Suprapubic skin (tissue), 4 donors: ENCODE data around the gene GAN. TPM values are rescaled to one million over a fixed set of nuclear protein-coding genes. Genes with fewer than 3 reads are reported as not detected.

Source experiments
- DNase-seq, 2 donors: peaks; one replicate each; pipeline ENCODE4 v3.0.0-alpha.2; 2019; ENCODE audit warnings: low spot score in 2 of 2
- H3K27ac ChIP-seq: fragments of 200-600 bp; sonication (generic); one replicate; pipeline ENCODE4 v1.5.1; 2019
- H3K27me3 ChIP-seq: fragments of 200-600 bp; sonication (generic); one replicate; pipeline ENCODE4 v1.5.1; 2019
- H3K36me3 ChIP-seq: fragments of 200-600 bp; sonication (generic); one replicate; pipeline ENCODE4 v1.5.1; 2019
- H3K4me1 ChIP-seq: fragments of 200-600 bp; sonication (generic); one replicate; pipeline ENCODE4 v1.5.1; 2019
- H3K4me3 ChIP-seq: fragments of 200-600 bp; sonication (generic); one replicate; pipeline ENCODE4 v1.5.1; 2019; ENCODE audit warnings: mild to moderate bottlenecking
- H3K9me3 ChIP-seq: fragments of 200-600 bp; sonication (generic); one replicate; pipeline ENCODE4 v1.5.1; 2019
- CTCF ChIP-seq, 2 donors: fragments of 200-600 bp in 1 of 2; fragments of 450-650 bp in 1 of 2; sonication (generic) in 1 of 2; IDR thresholded peaks; one replicate each; pipeline ENCODE4 v1.5.1; 2016 to 2019; ENCODE audit warnings: antibody characterized with exemption in 2 of 2, mild to moderate bottlenecking in 1 of 2, moderate library complexity in 1 of 2
- EP300 ChIP-seq: sonication (generic); formaldehyde crosslinking; IDR thresholded peaks from one replicate; pipeline ENCODE4 v1.6.1; 2017; ENCODE audit warnings: antibody characterized with exemption
- POLR2A ChIP-seq, 2 donors: fragments of 450-650 bp; IDR thresholded peaks; one replicate each; pipeline ENCODE4 v1.6.1; 2017; ENCODE audit warnings: antibody characterized with exemption in 2 of 2, mild to moderate bottlenecking in 2 of 2, moderate library complexity in 2 of 2
- POLR2AphosphoS5 ChIP-seq, 3 donors: sonication (generic); formaldehyde crosslinking; IDR thresholded peaks; one replicate each; pipeline ENCODE4 v1.6.1; 2017; ENCODE audit warnings: antibody characterized with exemption in 3 of 3
- WGBS: methylation state at CpG from one replicate; pipeline ENCODE4 v1.1.5; 2018; 5-methylcytosine and 5-hydroxymethylcytosine counted together
- total RNA-seq, 4 donors: library from RNA; depleted of rRNA; stranded (reverse); fragments of >200 nt; gene quantifications; one replicate each; pipeline ENCODE4 v1.1.0, GENCODE V29; 2016

Gene GAN
- total RNA-seq, 4 donors from 2014 or later = 74.3 to 168 (median 130) TPM

DNA sequence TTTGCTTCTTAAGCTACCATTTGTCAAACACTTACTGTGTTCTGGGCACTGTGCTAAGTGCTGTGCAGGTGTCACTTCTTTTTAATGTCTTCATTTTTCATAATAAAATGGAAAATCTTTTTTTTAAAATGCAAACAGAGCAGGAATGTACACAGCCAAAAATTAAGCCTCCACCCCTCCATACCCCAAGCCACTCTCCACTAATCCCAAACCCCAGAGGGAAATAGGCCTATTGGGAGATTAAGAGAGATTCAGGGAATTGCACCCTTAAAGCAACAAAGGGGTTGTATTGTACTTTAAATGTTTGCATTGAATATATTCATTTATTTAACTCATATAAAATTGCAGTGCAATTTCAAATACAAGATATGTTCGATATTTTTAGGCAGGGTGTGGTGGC, 28.6 kb upstream of the GAN start:
- no peak for DNase-seq
- 89% methylated on average over 1 of the region's 1 CpG for WGBS
- no peaks in the 10 kb centered on the region for H3K27me3 ChIP-seq
- no peaks in the 10 kb centered on the region for H3K36me3 ChIP-seq
- H3K4me3 ChIP-seq = no peak overlapping the region
- H3K4me1 ChIP-seq = no peaks in the 10 kb centered on the region
- no peak overlapping the region for H3K27ac ChIP-seq
- H3K9me3 ChIP-seq = no peaks in the 10 kb centered on the region
- no peak for TF ChIP-seq POLR2AphosphoS5 (IDR thresholded peaks at IDR 0.05)

DNA sequence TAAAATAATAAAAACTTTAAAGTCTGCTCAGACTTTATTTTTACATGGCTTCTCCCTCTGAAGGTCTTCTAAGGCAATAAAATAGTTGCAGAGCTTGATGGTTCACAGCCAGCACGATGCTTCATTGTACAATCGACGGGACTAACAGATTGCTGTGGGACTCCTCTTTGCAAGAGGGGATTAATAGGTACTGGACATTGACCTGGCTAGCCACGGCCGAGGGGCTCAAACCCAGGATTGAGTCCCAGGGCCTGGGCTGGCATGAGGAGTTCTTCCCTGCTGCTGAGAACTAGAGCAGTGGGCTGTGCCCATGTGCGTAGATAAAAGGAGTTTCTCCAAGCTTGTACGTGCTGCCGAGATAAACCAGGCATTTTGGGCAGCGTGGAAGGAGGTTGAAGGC, 23.6 kb upstream of the GAN start:
- no peaks in the 10 kb centered on the region for H3K36me3 ChIP-seq
- 92% methylated on average over 9 of the region's 9 CpGs for whole genome bisulfite sequencing
- H3K9me3 ChIP-seq = no peaks in the 10 kb centered on the region
- no peak for TF ChIP-seq POLR2AphosphoS5 (IDR thresholded peaks at IDR 0.05)
- no peak for TF ChIP-seq EP300
- no peak for TF ChIP-seq POLR2A (IDR thresholded peaks at IDR 0.05)
- no peak for TF ChIP-seq CTCF (IDR thresholded peaks at IDR 0.05)
- H3K27ac ChIP-seq = no peak overlapping the region
- H3K4me3 ChIP-seq = no peak overlapping the region
- no peak for DNase-seq
- no peaks in the 10 kb centered on the region for H3K4me1 ChIP-seq
- no peaks in the 10 kb centered on the region for H3K27me3 ChIP-seq

GRCh38 chr16:81292936-81293335, 21.8 kb upstream of the GAN start:
- Histone ChIP-seq H3K27me3 (no peaks in the 10 kb centered on the region), H3K9me3 (no peaks in the 10 kb centered on the region), H3K27ac (peak overlapping the region; percentile 7), H3K4me3 (no peak overlapping the region), H3K36me3 (no peaks in the 10 kb centered on the region), H3K4me1 (no peaks in the 10 kb centered on the region)
- DNase-seq = no peak
- WGBS = 87% methylated on average over 5 of the region's 5 CpGs
- TF ChIP-seq POLR2A (IDR thresholded peaks at IDR 0.05) = no peak
- no peak for TF ChIP-seq CTCF (IDR thresholded peaks at IDR 0.05)
- no peak for TF ChIP-seq EP300
- no peak for TF ChIP-seq POLR2AphosphoS5 (IDR thresholded peaks at IDR 0.05)

DNA sequence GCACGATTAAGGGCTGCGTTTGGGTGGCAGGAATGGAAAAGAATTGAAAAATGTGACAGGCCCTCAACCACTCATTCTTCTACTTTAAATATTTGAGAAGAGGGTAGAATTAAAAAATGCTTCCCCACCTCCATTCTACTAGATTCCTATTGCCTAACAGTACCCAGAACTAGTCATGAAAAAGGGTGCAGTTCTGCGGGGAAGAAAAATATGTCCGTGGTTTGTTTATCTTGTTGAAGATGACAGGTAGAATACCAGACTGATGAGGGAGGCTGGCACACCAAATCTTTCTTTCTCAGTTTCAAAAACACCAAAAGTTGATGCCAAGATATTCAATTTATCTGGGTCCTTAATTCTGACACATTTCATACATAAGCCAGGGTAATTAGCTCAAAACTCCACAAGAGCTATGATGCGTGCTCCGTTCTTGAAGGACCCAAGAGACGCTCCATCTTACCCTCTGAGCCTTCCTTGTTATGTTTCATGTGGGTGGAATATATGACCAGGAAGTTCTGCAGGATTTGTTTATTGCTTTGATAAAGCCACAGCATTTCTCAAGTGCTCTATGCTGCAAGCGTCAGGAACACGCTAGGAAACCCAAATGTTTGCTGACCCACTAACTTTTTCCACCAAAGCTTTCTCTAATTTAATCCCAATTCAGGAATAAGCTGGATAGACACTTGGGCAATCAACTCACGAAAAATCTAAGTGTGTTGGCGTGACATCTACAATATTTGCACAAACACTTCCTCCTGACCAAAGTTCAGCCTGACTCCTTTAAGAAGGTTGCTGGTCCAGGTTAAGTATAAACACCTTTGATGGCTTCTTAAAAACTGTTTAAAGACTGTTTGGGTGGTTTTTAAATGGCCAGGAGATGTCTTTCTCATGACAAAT, 20.6 kb upstream of the GAN start:
- Histone ChIP-seq H3K27me3 (no peaks in the 10 kb centered on the region), H3K4me3 (no peak overlapping the region), H3K27ac (peak overlapping the region; percentile 7), H3K4me1 (no peaks in the 10 kb centered on the region), H3K9me3 (no peaks in the 10 kb centered on the region), H3K36me3 (no peaks in the 10 kb centered on the region)
- 70% methylated on average over 11 of the region's 11 CpGs for WGBS
- DNase-seq = no peak
- TF ChIP-seq CTCF (IDR thresholded peaks at IDR 0.05) = no peak
- TF ChIP-seq POLR2A (IDR thresholded peaks at IDR 0.05) = no peak
- no peak for TF ChIP-seq POLR2AphosphoS5 (IDR thresholded peaks at IDR 0.05)
- TF ChIP-seq EP300 = no peak

DNA sequence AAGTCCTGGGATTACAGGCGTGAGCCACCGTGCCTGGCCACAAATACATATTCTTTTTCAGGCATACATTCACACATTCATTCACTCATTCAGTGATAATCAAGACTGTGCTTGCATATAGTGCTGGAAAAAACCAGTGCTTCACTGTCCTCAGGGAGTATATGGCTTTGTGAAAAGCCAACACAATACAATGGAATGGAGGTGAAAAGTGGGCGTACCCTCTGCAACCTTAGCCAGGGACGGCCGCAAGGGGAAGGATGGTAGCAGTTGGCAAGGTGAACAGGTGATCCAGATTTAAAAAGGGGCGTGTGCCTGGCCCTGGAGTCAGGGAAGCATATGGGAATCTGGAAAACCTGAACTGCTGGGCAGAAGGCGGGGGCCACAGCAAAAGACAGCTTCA, 18.1 kb upstream of the GAN start:
- WGBS = 68% methylated on average over 7 of the region's 7 CpGs
- H3K9me3 ChIP-seq = no peaks in the 10 kb centered on the region
- no peaks in the 10 kb centered on the region for H3K4me1 ChIP-seq
- no peak for DNase-seq
- TF ChIP-seq EP300 (no peak), CTCF (IDR thresholded peaks at IDR 0.05) (no peak), POLR2A (IDR thresholded peaks at IDR 0.05) (no peak), POLR2AphosphoS5 (IDR thresholded peaks at IDR 0.05) (no peak)
- no peak overlapping the region for H3K27ac ChIP-seq
- no peak overlapping the region for H3K4me3 ChIP-seq
- no peaks in the 10 kb centered on the region for H3K27me3 ChIP-seq
- H3K36me3 ChIP-seq = no peaks in the 10 kb centered on the region
